SW480 (cell line): Measurements from ENCODE around the gene RUSC2.
"Not testable (repeated sequence)": the region's sequence is repeated elsewhere in the genome, so short reads cannot be mapped to it uniquely, and the experiment has no call there.

Experiments
- DNase-seq: peaks from one replicate; pipeline ENCODE4 v3.0.0-alpha.2; 2016; ENCODE audit warnings: low spot score

RUSC2 gene

GRCh38 chr9:35489313-35490154, at the start of gene RUSC2:
Gene RUSC2 (plus strand): TSS chr9:35490111. CDS start chr9:35546522, 56,411 bp downstream.
- DNase-seq = peak; percentile 81

GRCh38 chr9:35446012-35446411, 43.9 kb upstream of the RUSC2 start:
- no peak for DNase-seq

GRCh38 chr9:35448496-35448895, 41.4 kb upstream of the RUSC2 start:
- no peak for DNase-seq

- no peak for DNase-seq
These were observed 37.4 kb upstream of the RUSC2 start for GRCh38 chr9:35452481-35452880.

- DNase-seq = no peak
These were observed 36.1 kb upstream of the RUSC2 start for GRCh38 chr9:35453786-35454185.

- DNase-seq = no peak
These were observed 25.5 kb upstream of the RUSC2 start for GRCh38 chr9:35464141-35465025.

- DNase-seq = no peak
These were observed 19.6 kb upstream of the RUSC2 start for GRCh38 chr9:35470340-35470739.

- DNase-seq = no peak
These were observed 19.0 kb upstream of the RUSC2 start for GRCh38 chr9:35470894-35471293.

- DNase-seq = no peak
These were observed 13.3 kb upstream of the RUSC2 start for GRCh38 chr9:35476596-35476995.

GRCh38 chr9:35477211-35477855, 12.6 kb upstream of the RUSC2 start:
- DNase-seq = peak; percentile 86

- no peak for DNase-seq
These were observed 11.0 kb upstream of the RUSC2 start for GRCh38 chr9:35478871-35479270.

GRCh38 chr9:35481347-35481975, 8.4 kb upstream of the RUSC2 start:
- peak; percentile 61 for DNase-seq

- no peak for DNase-seq
These were observed 7.8 kb upstream of the RUSC2 start for GRCh38 chr9:35482071-35482470.

- DNase-seq = no peak
These were observed 5.5 kb upstream of the RUSC2 start for GRCh38 chr9:35484406-35484805.

- DNase-seq = no peak
These were observed 2.8 kb upstream of the RUSC2 start for GRCh38 chr9:35487081-35487480.

GRCh38 chr9:35488021-35488420, 1.9 kb upstream of the RUSC2 start:
- DNase-seq = no peak

GRCh38 chr9:35488566-35489312, 1.2 kb upstream of the RUSC2 start:
- DNase-seq = no peak

- no peak for DNase-seq
These were observed 421 bp downstream of the RUSC2 start for GRCh38 chr9:35490155-35490909.

GRCh38 chr9:35490910-35491465, 1.1 kb downstream of the RUSC2 start:
- DNase-seq = no peak

- DNase-seq = not testable (repeated sequence)
These were observed 3.2 kb downstream of the RUSC2 start for GRCh38 chr9:35493119-35493518.
